Heart left ventricle (tissue), 13 donors: ENCODE data around the gene SRPK2.

Experiments used
- POLR2A ChIP-seq, 2 donors: fragments of 450-650 bp; IDR thresholded peaks; one replicate each; pipeline ENCODE4 v1.6.1; 2017; ENCODE audit warnings: antibody characterized with exemption in 2 of 2, mild to moderate bottlenecking in 2 of 2, moderate library complexity in 2 of 2
- TF ChIP-seq, protein P1 (sequence below), 12 donors: fragments of 200-600 bp; sonication (generic) in 4 of 12; IDR thresholded peaks; one replicate each; pipeline versions ENCODE4 v1.5.0 to v1.8.0; 2018 to 2022; ENCODE audit warnings: antibody characterized with exemption in 12 of 12, mild to moderate bottlenecking in 5 of 12
- donor health status: ischemic (EF 13 %, LVEDD 7.1; RV severe dilation, severe dysfunction).
- donor health status: DM: no; HTN: yes; CAD: no.
- donor health status: DM: no; HTN: no; CAD: no.
- donor health status: ischemic (EF 25% LVEDD 6.9; RV normal size, moderate dysfunction).
- donor health status: ischemic (EF 25% LVEDD 5.7; RV mildly dilated, moderate dysfunction).
- donor health status: ischemic (EF 35%, LVEDD 5.7; RV mildly dilated, moderate dysfunction).
- donor health status: nonischemic (EF 11% LVEDD 7.7; RV severe dilation, severe dysfunction).
- donor health status: DM: yes; HTN: yes; CAD: no.
- donor health status: PGD.
- donor health status: ischemic (EF 29% LVEDD 5.4; RV normal size, mild dysfunction).
- donor health status: nonischemic (EF 23%, LVEDD 6.1; RV moderate dilation, normal function).

DNA sequence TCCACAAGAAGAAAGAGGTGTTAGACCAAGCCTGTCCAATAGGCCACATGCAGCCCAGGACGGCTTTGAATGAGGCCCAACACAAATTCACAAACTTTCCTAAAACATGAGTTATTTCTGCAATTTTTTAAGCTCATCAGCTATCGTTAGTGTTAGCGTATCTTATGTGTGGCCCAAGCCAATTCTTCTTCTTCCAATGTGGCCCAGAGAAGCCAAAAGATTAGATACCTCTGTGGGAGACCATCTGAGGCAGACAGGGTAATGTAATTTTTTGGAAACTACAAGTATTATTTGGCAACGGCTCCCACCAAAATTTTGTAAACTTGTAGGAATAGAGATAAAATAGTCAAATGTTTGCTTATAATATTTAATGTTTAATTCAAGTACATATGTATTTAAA is 153.8 kb downstream of the SRPK2 start:
- TF ChIP-seq, protein P1, sequence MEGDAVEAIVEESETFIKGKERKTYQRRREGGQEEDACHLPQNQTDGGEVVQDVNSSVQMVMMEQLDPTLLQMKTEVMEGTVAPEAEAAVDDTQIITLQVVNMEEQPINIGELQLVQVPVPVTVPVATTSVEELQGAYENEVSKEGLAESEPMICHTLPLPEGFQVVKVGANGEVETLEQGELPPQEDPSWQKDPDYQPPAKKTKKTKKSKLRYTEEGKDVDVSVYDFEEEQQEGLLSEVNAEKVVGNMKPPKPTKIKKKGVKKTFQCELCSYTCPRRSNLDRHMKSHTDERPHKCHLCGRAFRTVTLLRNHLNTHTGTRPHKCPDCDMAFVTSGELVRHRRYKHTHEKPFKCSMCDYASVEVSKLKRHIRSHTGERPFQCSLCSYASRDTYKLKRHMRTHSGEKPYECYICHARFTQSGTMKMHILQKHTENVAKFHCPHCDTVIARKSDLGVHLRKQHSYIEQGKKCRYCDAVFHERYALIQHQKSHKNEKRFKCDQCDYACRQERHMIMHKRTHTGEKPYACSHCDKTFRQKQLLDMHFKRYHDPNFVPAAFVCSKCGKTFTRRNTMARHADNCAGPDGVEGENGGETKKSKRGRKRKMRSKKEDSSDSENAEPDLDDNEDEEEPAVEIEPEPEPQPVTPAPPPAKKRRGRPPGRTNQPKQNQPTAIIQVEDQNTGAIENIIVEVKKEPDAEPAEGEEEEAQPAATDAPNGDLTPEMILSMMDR (IDR thresholded peaks at IDR 0.05) = no peak
- no peak for TF ChIP-seq POLR2A (IDR thresholded peaks at IDR 0.05)
